ENCODE data around the gene PDHX. TPM values are rescaled to one million over a fixed set of nuclear protein-coding genes. Genes with fewer than 3 reads are reported as not detected.

Gene PDHX
- polyA plus RNA-seq, 3 donors: 9.3 to 19.5 (median 17.5) TPM

DNA sequence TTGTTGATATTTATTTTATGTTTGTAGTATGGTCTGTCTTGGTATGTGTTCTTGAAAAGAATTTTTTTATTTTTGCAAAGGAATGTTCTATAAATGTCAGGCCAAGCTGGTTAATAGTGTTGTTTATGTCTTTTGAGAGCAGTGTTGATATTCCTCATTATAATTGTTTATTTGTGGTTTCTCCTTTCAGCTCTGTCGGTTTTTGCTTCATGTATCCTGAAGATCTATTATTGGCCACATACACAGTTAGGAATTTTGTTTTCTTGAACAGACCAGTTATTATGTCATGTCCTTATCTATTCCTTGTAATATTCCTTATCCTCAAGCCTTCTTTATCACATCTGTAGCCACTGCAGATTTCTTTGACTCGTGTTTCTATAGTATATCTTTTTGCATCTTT, 56.5 kb downstream of the PDHX start:
- peaks cover 0 to 12% of the 10 kb centered on the region in 2 donors for H3K4me1 ChIP-seq (ENCODE audit: control insufficient read depth in 1 of 2, insufficient read depth in 2 of 2, low read length in 2 of 2)
- H4K20me1 ChIP-seq (ENCODE audit: insufficient read depth, low read length): no peaks in the 10 kb centered on the region
- no peak for DNase-seq
- H3K4me1 Mint-ChIP-seq: peaks cover 16% of the 10 kb centered on the region
- H3K4me3 ChIP-seq (replicated peaks in 1 of 3; ENCODE audit: low read depth in 2 of 3, low read length in 3 of 3): no peak overlapping the region
- no peaks in the 10 kb centered on the region for H3K9me3 ChIP-seq (replicated peaks in 1 of 2; ENCODE audit: control insufficient read depth in 1 of 2, insufficient read depth in 1 of 2, low read length in 2 of 2)
- H3K4me2 ChIP-seq (replicated peaks; ENCODE audit: extremely low read depth, low read length, poor library complexity, severe bottlenecking): no peak overlapping the region
- H3K27me3 Mint-ChIP-seq (ENCODE audit: low read depth in 3 of 3): no peaks in the 10 kb centered on the region
- H2AFZ ChIP-seq (ENCODE audit: insufficient read depth, low read depth, low read length, poor library complexity, severe bottlenecking): no peak overlapping the region
- H3K36me3 Mint-ChIP-seq: peaks cover 58 to 75% of the 10 kb centered on the region in 2 donors
- no peaks in the 10 kb centered on the region for H3K9me3 Mint-ChIP-seq
- H3K9ac ChIP-seq (ENCODE audit: insufficient read depth, low read length, poor library complexity, severe bottlenecking): no peak overlapping the region
- no peak overlapping the region for H3K27ac Mint-ChIP-seq
- no CpG with 5 or more reads among the region's 2 CpGs for WGBS (ENCODE audit: insufficient coverage)
- H3K27me3 ChIP-seq (ENCODE audit: control insufficient read depth in 2 of 2, insufficient read depth in 2 of 2, low read length in 2 of 2): no peaks in the 10 kb centered on the region
- peaks cover 16 to 66% of the 10 kb centered on the region in 2 donors for H3K36me3 ChIP-seq (replicated peaks in 1 of 2; ENCODE audit: control insufficient read depth in 1 of 2, insufficient read depth in 2 of 2, low read length in 2 of 2)
- no peak overlapping the region for H3K4me3 Mint-ChIP-seq
- H3K79me2 ChIP-seq (ENCODE audit: insufficient read depth, low read length): no peaks in the 10 kb centered on the region
- TF ChIP-seq CTCF (IDR thresholded peaks at IDR 0.05): no peak
- no peak overlapping the region for H3K27ac ChIP-seq (ENCODE audit: low read depth in 1 of 2, low read length in 2 of 2)
- intact Hi-C loops (cut with micrococcal nuclease): no loop called here

- no peak for DNase-seq
- Histone ChIP-seq H3K27me3 (ENCODE audit: control insufficient read depth in 2 of 2, insufficient read depth in 2 of 2, low read length in 2 of 2) (no peaks in the 10 kb centered on the region), H4K20me1 (ENCODE audit: insufficient read depth, low read length) (no peaks in the 10 kb centered on the region), H3K4me1 (ENCODE audit: control insufficient read depth in 1 of 2, insufficient read depth in 2 of 2, low read length in 2 of 2) (peaks cover 0 to 13% of the 10 kb centered on the region in 2 donors), H2AFZ (ENCODE audit: insufficient read depth, low read depth, low read length, poor library complexity, severe bottlenecking) (no peak overlapping the region), H3K27ac (ENCODE audit: low read depth in 1 of 2, low read length in 2 of 2) (no peak overlapping the region), H3K4me2 (replicated peaks; ENCODE audit: extremely low read depth, low read length, poor library complexity, severe bottlenecking) (no peak overlapping the region), H3K4me3 (replicated peaks in 1 of 3; ENCODE audit: low read depth in 2 of 3, low read length in 3 of 3) (no peak overlapping the region), H3K9ac (ENCODE audit: insufficient read depth, low read length, poor library complexity, severe bottlenecking) (no peak overlapping the region), H3K9me3 (replicated peaks in 1 of 2; ENCODE audit: control insufficient read depth in 1 of 2, insufficient read depth in 1 of 2, low read length in 2 of 2) (no peaks in the 10 kb centered on the region), H3K36me3 (replicated peaks in 1 of 2; ENCODE audit: control insufficient read depth in 1 of 2, insufficient read depth in 2 of 2, low read length in 2 of 2) (peaks cover 6 to 53% of the 10 kb centered on the region in 2 donors), H3K79me2 (ENCODE audit: insufficient read depth, low read length) (no peaks in the 10 kb centered on the region)
- TF ChIP-seq CTCF (IDR thresholded peaks at IDR 0.05): no peak
- no peak overlapping the region for H3K4me3 Mint-ChIP-seq
- peaks cover 16% of the 10 kb centered on the region for H3K4me1 Mint-ChIP-seq
- intact Hi-C loops (cut with micrococcal nuclease): no loop called here
- H3K9me3 Mint-ChIP-seq: no peaks in the 10 kb centered on the region
- H3K36me3 Mint-ChIP-seq: peaks cover 53 to 65% of the 10 kb centered on the region in 2 donors
- no peaks in the 10 kb centered on the region for H3K27me3 Mint-ChIP-seq (ENCODE audit: low read depth in 3 of 3)
- WGBS (ENCODE audit: insufficient coverage): 93% methylated on average over 2 of the region's 3 CpGs
- peak overlapping the region in 1 of 7 donors; percentile 23 for H3K27ac Mint-ChIP-seq
Observed at GRCh38 chr11:34975482-34975881, 59.1 kb downstream of the PDHX start.
